Measurements from ENCODE around the gene RSPO3.

- TF ChIP-seq EZH2 (IDR thresholded peaks at IDR 0.05; ENCODE audit: low read length, missing control alignments) (no peak), CTCF (conservative IDR thresholded peaks at IDR 0.05 in 1 of 2, IDR thresholded peaks at IDR 0.05 in 1 of 2; ENCODE audit: low read depth in 1 of 2, low read length in 2 of 2) (no peak)
Measured at GRCh38 chr6:127103482-127103881, 15.0 kb upstream of the RSPO3 start.
